ENCODE results near the gene SNX15.

The SNX15 gene

GRCh38 chr11:65085446-65085845, 58.2 kb downstream of the SNX15 start:
- DNase-seq = no peak

DNA sequence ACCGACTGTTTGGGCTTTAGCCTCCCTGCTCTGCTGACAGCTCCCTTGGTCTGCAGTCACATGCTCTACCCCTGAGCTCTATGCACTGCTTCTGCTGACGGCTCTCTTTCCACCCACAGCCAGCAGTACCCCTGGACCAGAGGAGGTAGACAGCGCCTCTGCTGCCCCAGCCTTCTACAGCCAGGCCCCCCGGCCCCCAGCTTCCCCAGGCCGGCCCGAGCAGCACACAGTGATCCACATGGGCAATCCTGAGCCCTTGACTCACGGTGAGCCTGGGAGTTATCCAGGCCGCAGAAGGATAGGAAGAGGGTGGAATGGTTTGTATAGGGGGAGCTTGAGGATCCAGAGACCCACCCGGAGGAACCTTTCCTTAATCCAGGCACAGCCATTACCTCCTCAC, 59.6 kb downstream of the SNX15 start:
- no peak for DNase-seq

DNA sequence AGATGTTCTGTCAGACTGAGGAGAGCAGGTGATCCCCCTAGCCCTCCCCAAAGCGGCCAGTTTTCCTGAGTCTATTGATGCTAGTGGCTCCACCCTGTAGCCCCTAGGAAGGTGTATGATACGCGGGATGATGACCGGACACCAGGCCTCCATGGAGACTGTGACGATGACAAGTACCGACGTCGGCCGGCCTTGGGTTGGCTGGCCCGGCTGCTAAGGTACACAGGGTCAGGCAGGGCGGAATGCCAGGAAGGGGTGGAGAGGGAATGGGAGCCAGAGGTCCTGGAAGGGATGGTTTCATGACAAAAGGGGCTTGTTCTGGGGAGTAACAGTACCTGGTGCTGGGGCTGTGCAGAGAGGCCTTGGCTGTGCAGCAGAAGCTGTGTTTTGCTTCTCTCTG, 60.0 kb downstream of the SNX15 start:
- DNase-seq = no peak

DNA sequence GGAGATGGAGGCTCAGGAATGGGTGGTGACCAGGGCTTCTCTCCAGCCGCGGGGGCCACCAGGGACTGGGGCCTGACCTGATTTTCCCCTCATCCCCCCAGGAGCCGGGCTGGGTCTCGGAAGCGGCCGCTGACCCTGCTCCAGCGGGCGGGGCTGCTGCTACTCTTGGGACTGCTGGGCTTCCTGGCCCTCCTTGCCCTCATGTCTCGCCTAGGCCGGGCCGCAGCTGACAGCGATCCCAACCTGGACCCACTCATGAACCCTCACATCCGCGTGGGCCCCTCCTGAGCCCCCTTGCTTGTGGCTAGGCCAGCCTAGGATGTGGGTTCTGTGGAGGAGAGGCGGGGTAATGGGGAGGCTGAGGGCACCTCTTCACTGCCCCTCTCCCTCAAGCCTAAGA, 60.6 kb downstream of the SNX15 start:
- DNase-seq = no peak

GRCh38 chr11:65089621-65090020, 62.4 kb downstream of the SNX15 start:
- DNase-seq = no peak

Measured in stimulated activated naive CD4-positive, alpha-beta T cell treated with Interleukin-2 at 50 U/mL for 16 hours (primary cell).